GM19238 (cell line): Measurements from ENCODE around the gene XG.
"Not testable (repeated sequence)": the region's sequence is repeated elsewhere in the genome, so short reads cannot be mapped to it uniquely, and the experiment has no call there.

Experiments
- DNase-seq: peaks from one replicate; pipeline ENCODE4 v3.0.0; 2011; ENCODE audit warnings: low spot score; ENCODE audit not compliant: insufficient read length

XG gene

DNA sequence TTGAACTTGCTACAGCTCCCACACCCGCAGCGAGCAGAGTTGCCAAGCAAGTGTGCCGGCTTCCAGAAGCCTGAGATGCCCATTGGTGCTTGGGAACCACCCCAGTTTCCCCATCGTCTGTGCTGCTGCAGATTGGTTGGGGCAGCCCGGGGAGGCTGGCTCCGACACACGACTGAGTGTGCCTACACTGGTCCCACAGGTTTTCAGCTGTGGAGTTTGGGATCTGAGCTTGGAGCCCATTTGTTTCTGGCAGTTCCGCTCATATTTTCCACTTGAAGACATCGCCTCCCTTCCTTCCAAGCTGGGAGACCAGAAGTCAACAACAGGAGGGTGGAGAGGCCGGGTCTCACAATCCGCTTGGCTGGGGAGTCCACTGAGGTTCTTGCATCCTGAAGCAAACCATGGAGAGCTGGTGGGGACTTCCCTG lies at the start of gene XG:
Gene XG (plus strand): TSS at position 167 of the 427 bp plus-strand sequence. CDS start 235 bp downstream, at position 402.
- not testable (repeated sequence) for DNase-seq

- DNase-seq: no peak
These were observed 47.9 kb upstream of the XG start for GRCh38 chrX:2703991-2704369.

DNA sequence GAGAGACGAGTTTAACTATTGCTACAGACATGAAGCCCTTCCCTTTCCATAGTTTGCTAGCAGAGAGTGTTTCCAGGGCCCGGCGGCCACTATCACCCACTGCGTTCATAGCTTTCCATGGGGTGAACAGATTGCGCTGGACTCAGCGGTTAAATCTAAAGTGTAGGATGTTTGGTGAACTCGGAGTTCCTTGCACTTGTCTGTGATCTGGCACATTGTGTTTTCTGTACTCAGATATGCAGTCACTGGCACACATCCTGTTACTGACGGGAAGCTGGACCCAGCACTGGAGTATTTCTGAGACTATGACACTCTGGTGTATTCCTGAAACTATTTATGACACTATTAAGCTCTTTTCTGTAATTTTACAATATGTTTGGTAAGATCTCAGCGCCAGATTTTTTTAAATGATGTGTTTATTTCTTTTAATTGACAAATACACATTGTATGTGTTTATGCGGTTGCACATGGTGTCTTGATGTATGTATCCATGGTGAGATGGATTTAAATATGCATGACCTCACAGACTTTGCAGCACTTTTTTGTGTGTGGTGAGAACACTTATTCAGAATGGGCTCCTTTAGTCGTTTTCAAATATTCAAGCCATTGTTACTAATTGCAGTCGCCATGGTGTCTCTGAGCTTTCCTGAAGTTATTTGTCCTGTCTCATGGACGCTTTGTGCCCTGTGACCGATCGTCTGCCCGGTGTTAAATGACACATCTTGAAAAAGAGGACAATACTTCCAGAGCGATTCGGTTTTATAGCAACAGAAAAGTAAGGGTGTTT lies 46.6 kb upstream of the XG start:
- no peak for DNase-seq

DNA sequence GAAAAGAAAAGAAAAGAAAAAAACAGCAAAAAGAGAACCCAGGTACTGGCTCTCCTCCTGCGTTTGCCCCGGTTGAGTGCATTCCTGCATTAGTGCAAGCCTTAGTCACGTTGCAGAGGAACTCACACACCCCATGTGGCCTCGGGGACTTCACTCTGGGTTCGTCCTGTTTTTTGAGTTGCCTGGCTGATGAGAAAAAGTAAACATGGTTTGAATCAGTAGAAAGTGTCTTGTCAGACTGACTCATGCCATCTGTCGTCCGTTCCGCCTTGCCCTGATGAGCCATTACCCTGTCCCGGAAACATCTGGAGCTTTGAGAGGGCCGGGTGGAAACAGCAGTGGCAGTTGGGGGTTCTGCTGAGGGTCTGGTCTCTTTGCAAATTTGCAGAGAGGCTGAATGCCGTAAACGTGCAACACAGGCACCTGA lies 44.5 kb upstream of the XG start:
- peak; percentile 45 for DNase-seq

- DNase-seq: no peak
These were observed 43.8 kb upstream of the XG start for GRCh38 chrX:2708021-2708420.

- DNase-seq: no peak
These were observed 43.1 kb upstream of the XG start for GRCh38 chrX:2708592-2709188.

DNA sequence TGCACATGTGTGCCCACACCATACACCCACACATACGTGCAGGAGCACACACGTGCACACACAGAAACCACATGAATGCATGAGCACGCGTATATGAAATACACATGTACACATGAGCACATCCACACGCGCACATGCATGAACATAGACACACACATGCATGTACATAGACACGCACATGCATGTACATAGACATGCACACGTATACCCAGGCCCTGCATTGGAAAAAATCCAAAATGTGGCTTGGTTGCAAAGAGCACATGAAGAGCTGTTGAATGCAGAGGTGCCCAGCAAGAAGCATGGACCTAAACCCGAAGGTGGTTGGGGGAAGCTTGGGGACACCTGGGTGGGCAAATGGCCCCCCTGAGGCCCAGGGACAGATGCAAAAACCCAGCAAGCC lies 42.3 kb upstream of the XG start:
- DNase-seq: no peak

DNA sequence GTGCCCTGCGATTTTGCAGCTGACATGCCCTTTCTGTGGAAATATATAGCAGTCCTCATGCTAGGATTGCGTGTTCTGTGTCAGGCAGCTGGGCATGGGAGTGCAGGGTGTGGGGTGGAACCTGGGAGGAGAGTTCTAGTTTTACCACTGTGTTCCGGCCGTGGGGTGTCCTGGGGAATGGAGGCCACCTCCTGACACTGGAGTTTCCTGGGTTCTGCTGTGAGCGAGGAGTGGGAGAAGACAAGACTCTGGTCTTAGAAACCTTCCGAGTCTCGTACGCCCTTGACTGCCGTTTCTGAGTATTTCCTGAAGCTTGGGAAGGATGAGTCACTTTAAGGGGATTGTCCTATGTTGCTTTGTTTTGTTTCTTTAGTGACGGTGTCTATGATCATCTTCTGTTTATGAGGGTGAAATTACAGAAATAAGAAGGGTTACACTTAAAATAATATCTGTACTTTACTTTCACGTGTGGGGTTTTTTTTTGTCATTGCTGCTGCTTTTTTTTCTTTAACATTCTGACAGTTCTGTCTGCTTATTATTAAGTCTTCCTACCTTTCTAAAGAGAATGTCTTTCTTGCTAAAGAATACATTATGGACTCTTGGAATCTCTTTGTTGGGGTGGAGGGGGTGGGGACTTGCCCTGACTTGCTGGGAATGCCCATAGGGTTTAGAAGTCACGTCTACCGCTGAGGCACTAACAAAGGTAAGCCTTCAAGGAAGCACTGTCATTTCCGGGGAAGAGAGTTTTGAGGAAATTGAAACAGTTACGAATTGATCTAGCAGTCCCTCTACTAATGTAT lies 41.6 kb upstream of the XG start:
- DNase-seq: no peak

- DNase-seq: no peak
These were observed 40.4 kb upstream of the XG start for GRCh38 chrX:2711441-2711840.

GRCh38 chrX:2712428-2712827 lies 39.4 kb upstream of the XG start:
- no peak for DNase-seq

- no peak for DNase-seq
These were observed 38.7 kb upstream of the XG start for GRCh38 chrX:2712890-2713840.

GRCh38 chrX:2714551-2714950 lies 37.3 kb upstream of the XG start:
- no peak for DNase-seq

DNA sequence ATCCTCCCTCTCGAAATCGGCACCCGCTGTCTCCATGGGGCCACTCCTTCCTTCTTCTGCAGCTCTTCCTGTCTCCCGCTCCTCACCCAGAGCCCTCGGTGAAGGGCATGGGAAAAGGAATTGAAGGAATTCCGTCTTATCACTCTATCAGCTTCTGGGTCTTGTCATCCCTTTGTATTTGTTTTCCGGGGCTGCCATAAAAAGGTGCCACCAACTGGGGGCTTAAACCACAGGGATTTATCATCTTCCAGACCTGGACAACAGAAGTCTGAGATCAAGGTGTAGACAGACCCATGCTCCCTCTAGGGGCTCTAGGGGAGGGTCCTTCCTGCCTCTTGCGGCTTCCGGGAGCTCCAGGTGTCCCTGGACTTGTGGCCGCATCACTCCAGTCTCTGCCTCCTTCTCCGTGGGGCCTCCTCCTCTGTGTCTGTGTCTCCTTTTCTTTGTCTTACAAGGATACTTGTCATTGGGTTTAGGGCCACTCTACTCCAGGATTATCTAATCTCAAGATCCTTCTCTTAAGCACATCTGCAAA lies 36.7 kb upstream of the XG start:
- DNase-seq: no peak

DNA sequence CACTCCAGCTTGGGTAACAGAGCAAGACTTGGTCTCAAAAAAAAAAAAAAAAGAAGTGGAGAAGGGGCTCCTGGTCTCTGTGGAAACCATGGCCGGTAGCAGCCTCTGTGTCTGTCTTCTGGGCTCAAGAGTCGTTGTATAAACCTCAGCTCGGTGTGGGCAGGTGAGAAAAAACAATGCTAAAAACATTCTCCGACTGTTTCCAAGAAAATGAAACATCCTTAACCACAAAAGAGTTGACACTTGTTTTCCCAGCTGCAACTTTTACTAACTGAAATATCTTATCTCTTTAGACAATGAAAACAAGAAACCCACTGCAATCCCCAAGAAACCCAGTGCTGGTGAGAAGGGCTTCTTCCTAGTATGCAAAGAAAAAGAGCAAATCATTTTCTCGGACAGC lies 34.5 kb upstream of the XG start:
- no peak for DNase-seq

GRCh38 chrX:2718821-2719220 lies 33.0 kb upstream of the XG start:
- no peak for DNase-seq

GRCh38 chrX:2719774-2720447 lies 31.9 kb upstream of the XG start:
- no peak for DNase-seq

GRCh38 chrX:2723286-2723879 lies 28.5 kb upstream of the XG start:
- DNase-seq: no peak

GRCh38 chrX:2727264-2727663 lies 24.6 kb upstream of the XG start:
- not testable (repeated sequence) for DNase-seq

DNA sequence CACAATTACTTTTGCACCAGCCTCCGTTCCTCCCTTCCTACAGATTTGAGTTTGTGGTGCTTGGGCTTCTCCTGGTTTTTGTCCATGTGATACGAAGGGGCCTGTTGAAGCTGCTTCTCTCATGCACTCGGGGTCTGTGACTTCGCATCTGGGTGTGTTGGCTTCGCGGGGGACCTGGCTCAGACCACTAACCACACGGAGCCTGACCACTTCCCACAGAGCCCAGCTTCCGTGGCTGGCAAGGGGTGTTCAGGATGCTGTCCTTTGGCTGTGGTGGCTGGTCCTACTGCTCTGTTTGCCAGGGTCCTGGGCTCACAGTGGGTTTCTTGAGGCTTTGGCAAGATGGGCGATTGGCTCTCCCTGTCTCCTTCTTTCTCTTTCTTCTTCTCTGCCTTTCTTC lies 19.8 kb upstream of the XG start:
- no peak for DNase-seq

- no peak for DNase-seq
These were observed 19.2 kb upstream of the XG start for GRCh38 chrX:2732649-2733048.
